Nephron (organoid): ENCODE data around the gene FJX1.

ENCODE experiments used
- H3K27ac Mint-ChIP-seq, 3 experiments: 2 replicates each; pipeline ENCODE4 v1.8.0; 2020; ENCODE audit warnings: mixed read lengths in 3 of 3, mild to moderate bottlenecking in 2 of 3, moderate library complexity in 1 of 3
- H3K27me3 Mint-ChIP-seq: 2 replicates; pipeline ENCODE4 v1.8.0; 2021; ENCODE audit warnings: low read depth, mild to moderate bottlenecking, moderate library complexity, mixed read lengths
- H3K36me3 Mint-ChIP-seq: 2 replicates; pipeline ENCODE4 v1.8.0; 2020; ENCODE audit warnings: low read depth, mixed read lengths
- H3K4me1 Mint-ChIP-seq: 2 replicates; pipeline ENCODE4 v1.8.0; 2020; ENCODE audit warnings: mixed read lengths
- H3K4me3 Mint-ChIP-seq, 3 experiments: 2 replicates each; pipeline ENCODE4 v1.8.0; 2020; ENCODE audit warnings: mild to moderate bottlenecking in 3 of 3, mixed read lengths in 3 of 3, moderate library complexity in 2 of 3
- H3K9me3 Mint-ChIP-seq: 2 replicates; pipeline ENCODE4 v1.8.0; 2020; ENCODE audit warnings: mixed read lengths
- CTCF ChIP-seq, 3 experiments: fragments of 200-600 bp; sonication (generic); IDR thresholded peaks; one replicate each; pipeline ENCODE4 v1.5.0; 2021; ENCODE audit warnings: antibody characterized with exemption in 3 of 3; ENCODE audit not compliant: unreplicated experiment in 3 of 3

Gene FJX1

DNA sequence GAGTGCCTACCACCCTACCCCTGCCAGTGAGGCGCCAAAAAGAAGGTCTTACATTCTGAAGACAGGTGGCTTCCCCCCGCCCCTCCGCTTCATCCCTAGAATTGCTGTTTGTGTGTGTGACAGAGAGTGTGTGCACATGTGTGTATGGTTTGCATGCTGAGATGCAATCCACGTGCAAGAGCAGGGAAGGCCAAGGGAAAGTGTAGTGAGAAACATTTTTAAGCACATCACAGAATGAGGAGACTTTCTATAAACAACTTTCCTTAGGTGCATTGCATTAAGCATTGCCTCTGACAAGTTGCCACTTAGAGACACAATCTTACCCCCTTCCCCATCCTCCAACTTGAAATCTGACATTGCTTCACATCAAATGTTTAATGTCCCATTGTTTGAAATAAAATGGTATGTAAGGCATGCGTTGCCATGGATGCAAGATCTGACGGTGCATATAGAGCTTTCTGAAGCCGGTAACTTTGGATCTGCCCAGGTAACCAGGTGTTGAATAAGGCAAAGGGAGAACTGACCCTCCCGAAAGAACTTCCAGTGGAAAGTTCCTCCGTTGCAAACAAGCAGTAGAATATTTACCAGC, 21.4 kb downstream of the FJX1 start:
- H3K36me3 Mint-ChIP-seq, result no peaks in the 10 kb centered on the region
- H3K4me3 Mint-ChIP-seq, result no peak overlapping the region
- peaks cover 14% of the 10 kb centered on the region for H3K4me1 Mint-ChIP-seq
- no peaks in the 10 kb centered on the region for H3K27me3 Mint-ChIP-seq
- peak overlapping the region in 1 of 3 experiments; percentile 21 for H3K27ac Mint-ChIP-seq
- TF ChIP-seq CTCF (IDR thresholded peaks at IDR 0.05; ENCODE audit: unreplicated experiment in 3 of 3), result no peak
- no peaks in the 10 kb centered on the region for H3K9me3 Mint-ChIP-seq

DNA sequence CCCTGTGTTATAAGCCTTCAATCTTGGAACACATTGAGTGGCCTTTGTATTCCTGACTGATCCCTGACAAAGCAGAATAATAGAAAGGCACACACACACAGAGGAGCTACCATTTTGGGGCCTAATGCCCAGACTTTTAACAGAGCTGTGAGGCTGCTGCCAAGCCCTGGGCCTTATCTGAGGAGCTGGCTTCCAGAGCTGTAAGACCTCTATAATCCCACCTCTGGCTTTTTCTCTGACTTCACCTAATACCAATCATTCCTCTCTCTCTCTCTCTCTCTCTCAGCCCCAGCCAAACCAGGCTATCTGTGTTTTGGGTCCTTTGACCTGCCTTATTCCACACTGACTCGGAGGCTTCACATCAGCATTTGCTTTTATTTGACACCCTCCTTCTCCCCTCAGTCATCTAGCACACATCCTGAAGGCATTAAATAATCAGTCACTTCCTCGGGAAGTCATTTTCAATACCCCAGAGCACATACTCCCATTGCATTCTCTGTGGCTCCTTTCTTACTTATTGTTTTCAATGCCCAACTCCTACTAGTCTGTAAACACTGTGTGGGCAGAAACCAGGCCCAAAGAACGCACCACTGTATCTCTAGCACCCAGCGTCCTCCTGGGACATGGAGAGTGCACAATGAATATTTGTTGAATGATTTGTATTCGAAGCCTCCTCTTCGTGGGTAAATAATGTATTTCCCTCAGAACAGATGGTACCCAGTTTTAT, 23.1 kb downstream of the FJX1 start:
- H3K27ac Mint-ChIP-seq, result peak overlapping the region in 1 of 3 experiments; percentile 81
- peak overlapping the region in 1 of 3 experiments; percentile 15 for H3K4me3 Mint-ChIP-seq
- H3K4me1 Mint-ChIP-seq, result peaks cover 14% of the 10 kb centered on the region
- no peaks in the 10 kb centered on the region for H3K27me3 Mint-ChIP-seq
- no peak for TF ChIP-seq CTCF (IDR thresholded peaks at IDR 0.05; ENCODE audit: unreplicated experiment in 3 of 3)
- no peaks in the 10 kb centered on the region for H3K36me3 Mint-ChIP-seq
- peaks cover 2% of the 10 kb centered on the region for H3K9me3 Mint-ChIP-seq

DNA sequence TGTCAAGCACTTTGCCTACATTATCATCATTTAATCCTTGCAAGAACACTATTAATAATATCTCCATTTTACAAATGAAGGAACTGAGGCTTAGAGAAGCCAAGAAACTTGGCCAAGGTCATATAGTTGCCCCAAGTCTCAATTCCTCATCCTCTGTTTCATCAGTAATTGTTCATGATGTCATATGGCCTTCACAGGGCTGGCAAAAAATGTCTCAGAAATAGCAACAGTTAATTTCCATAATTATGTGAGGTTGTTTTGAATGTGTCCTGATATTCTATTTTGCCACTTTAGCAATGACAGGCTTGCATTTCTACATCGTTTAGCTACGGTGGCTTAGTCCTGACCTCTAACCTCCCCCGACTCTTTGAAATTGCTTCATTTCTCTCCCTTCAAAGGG, 23.7 kb downstream of the FJX1 start:
- Mint-ChIP-seq H3K27ac (peak overlapping the region in 1 of 3 experiments; percentile 81), H3K27me3 (no peaks in the 10 kb centered on the region), H3K4me1 (peaks cover 14% of the 10 kb centered on the region), H3K36me3 (no peaks in the 10 kb centered on the region), H3K9me3 (peaks cover 2% of the 10 kb centered on the region), H3K4me3 (no peak overlapping the region)
- no peak for TF ChIP-seq CTCF (IDR thresholded peaks at IDR 0.05; ENCODE audit: unreplicated experiment in 3 of 3)

- Mint-ChIP-seq H3K4me3 (no peak overlapping the region), H3K9me3 (peaks cover 2% of the 10 kb centered on the region), H3K27me3 (no peaks in the 10 kb centered on the region)
Measured at GRCh38 chr11:35647421-35648093, 29.3 kb downstream of the FJX1 start.

DNA sequence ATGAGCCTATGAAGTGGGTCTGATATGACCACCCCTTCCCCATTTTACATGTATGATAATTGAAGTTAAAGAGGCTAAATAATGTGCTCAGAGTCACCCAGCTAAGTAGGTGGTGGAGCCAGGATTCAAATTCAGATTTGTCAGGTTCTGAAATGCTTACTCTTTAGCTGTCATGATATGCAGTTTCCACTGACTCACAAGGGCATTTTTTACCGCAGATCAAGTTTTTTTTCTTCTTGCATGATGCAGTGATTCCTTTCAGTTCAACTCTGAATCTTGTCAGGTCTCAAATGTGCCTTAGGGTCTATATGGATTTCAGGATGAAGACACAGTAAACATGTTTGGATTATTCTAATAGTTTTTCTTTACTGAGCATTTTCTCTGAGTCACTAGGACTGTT, 31.7 kb downstream of the FJX1 start:
- no peak overlapping the region for H3K27ac Mint-ChIP-seq
- H3K4me1 Mint-ChIP-seq, result peaks cover 7% of the 10 kb centered on the region
- no peaks in the 10 kb centered on the region for H3K27me3 Mint-ChIP-seq

More at GRCh38 chr11:35647421-35648093, 29.3 kb downstream of the FJX1 start:
- H3K27ac Mint-ChIP-seq, result no peak overlapping the region
- H3K4me1 Mint-ChIP-seq, result no peaks in the 10 kb centered on the region
- no peak for TF ChIP-seq CTCF (IDR thresholded peaks at IDR 0.05; ENCODE audit: unreplicated experiment in 3 of 3)
- no peaks in the 10 kb centered on the region for H3K36me3 Mint-ChIP-seq

More for the DNA sequence above, 31.7 kb downstream of the FJX1 start:
- no peak overlapping the region for H3K4me3 Mint-ChIP-seq
- TF ChIP-seq CTCF (IDR thresholded peaks at IDR 0.05; ENCODE audit: unreplicated experiment in 3 of 3), result no peak
- H3K9me3 Mint-ChIP-seq, result peaks cover 2% of the 10 kb centered on the region
- no peaks in the 10 kb centered on the region for H3K36me3 Mint-ChIP-seq
